Caco-2 (cell line): ENCODE results near the gene LRMDA. TPM values are rescaled to one million over a fixed set of nuclear protein-coding genes. Genes with fewer than 3 reads are reported as not detected.

Source experiments
- BruUV-seq: library from RNA; stranded (reverse); fragments of 400-500 nt; replicated peaks from 2 replicates; lab custom pipeline; 2021; lab: Mats Ljungman, UMichigan
- CTCF ChIA-PET: fragments of 300-600 bp; sonication (Branson Sonifier 250); formaldehyde crosslinking; loops from one replicate; lab custom pipeline; 2022; ENCODE audit warnings: antibody characterized with exemption; lab: Charles Lee
- POLR2A ChIA-PET: fragments of 300-600 bp; sonication (Branson Sonifier 250); formaldehyde crosslinking; loops from one replicate; lab custom pipeline; 2022; ENCODE audit warnings: antibody characterized with exemption; lab: Charles Lee
- DNase-seq, 2 experiments: peaks; one replicate each; pipeline versions ENCODE4 v3.0.0 to v3.0.0-alpha.2; 2020 to 2022
- H3K27me3 ChIP-seq: replicated peaks from 2 replicates; pipeline ENCODE4 v1.6.0; 2011; ENCODE audit warnings: low read length; ENCODE audit not compliant: control insufficient read depth, insufficient read depth
- H3K36me3 ChIP-seq: 2 replicates; pipeline ENCODE4 v1.5.1; 2011; ENCODE audit warnings: low read length; ENCODE audit not compliant: control insufficient read depth, insufficient read depth
- H3K4me1 ChIP-seq: fragments of 250-450 bp; sonication (Bioruptor Pico); 2 replicates; pipeline ENCODE4 v1.5.1; 2020; ENCODE audit warnings: mild to moderate bottlenecking
- H3K4me3 ChIP-seq: 2 replicates; pipeline ENCODE4 v1.5.1; 2011; ENCODE audit warnings: low read depth, mild to moderate bottlenecking, control low read depth, low read length
- H3K9me3 ChIP-seq: fragments of 250-450 bp; sonication (Bioruptor Pico); 2 replicates; pipeline ENCODE4 v1.5.1; 2020; ENCODE audit warnings: mild to moderate bottlenecking, moderate library complexity
- H3K27ac Mint-ChIP-seq: one replicate; pipeline ENCODE4 v1.8.0; 2022; ENCODE audit warnings: mixed read lengths; ENCODE audit not compliant: unreplicated experiment
- H3K27me3 Mint-ChIP-seq: one replicate; pipeline ENCODE4 v1.8.0; 2022; ENCODE audit warnings: mixed read lengths; ENCODE audit not compliant: insufficient read depth, unreplicated experiment
- H3K36me3 Mint-ChIP-seq: one replicate; pipeline ENCODE4 v1.8.0; 2022; ENCODE audit warnings: mild to moderate bottlenecking, mixed read lengths; ENCODE audit not compliant: insufficient read depth, unreplicated experiment
- H3K4me1 Mint-ChIP-seq: one replicate; pipeline ENCODE4 v1.8.0; 2022; ENCODE audit warnings: low read depth, mixed read lengths; ENCODE audit not compliant: unreplicated experiment
- H3K4me3 Mint-ChIP-seq: one replicate; pipeline ENCODE4 v1.8.0; 2022; ENCODE audit warnings: mild to moderate bottlenecking, moderate library complexity, mixed read lengths; ENCODE audit not compliant: unreplicated experiment
- H3K9me3 Mint-ChIP-seq: one replicate; pipeline ENCODE4 v1.8.0; 2022; ENCODE audit warnings: mixed read lengths; ENCODE audit not compliant: unreplicated experiment
- CTCF ChIP-seq, 2 experiments: fragments of 200-600 bp in 1 of 2; IDR thresholded peaks; 1 replicate in 1 of 2; 2 replicates in 1 of 2; pipeline versions ENCODE4 v1.5.1 to v1.8.0; 2011 to 2022; ENCODE audit warnings: antibody characterized with exemption in 1 of 2, control low read depth in 1 of 2, inconsistent platforms in 1 of 2, low read depth in 1 of 2, low read length in 1 of 2, mild to moderate bottlenecking in 1 of 2, moderate library complexity in 1 of 2; ENCODE audit not compliant: insufficient read depth in 1 of 2, severe bottlenecking in 1 of 2, unreplicated experiment in 1 of 2
- intact Hi-C: fragments of 100-400 bp; cut with micrococcal nuclease; formaldehyde crosslinking; loops from one replicate; pipeline ENCODE4 v1.10.0; 2022; ENCODE audit not compliant: unreplicated experiment
- total RNA-seq: library from RNA; stranded (reverse); gene quantifications from 2 replicates; pipeline ENCODE4 v1.2.3, GENCODE V29; 2022

Gene LRMDA
- total RNA-seq, 1 experiment from 2014 or later, result 18.5 TPM

- H3K4me1 Mint-ChIP-seq, result no peaks in the 10 kb centered on the region
- intact Hi-C loops, result no loop called here
- H3K36me3 Mint-ChIP-seq, result no peaks in the 10 kb centered on the region
- H3K4me3 Mint-ChIP-seq, result no peak overlapping the region
- no peaks in the 10 kb centered on the region for H3K27me3 ChIP-seq
- CTCF ChIA-PET, result no interaction called here
- H3K9me3 ChIP-seq, result no peaks in the 10 kb centered on the region
- H3K36me3 ChIP-seq, result no peaks in the 10 kb centered on the region
- H3K9me3 Mint-ChIP-seq, result no peaks in the 10 kb centered on the region
- no peaks in the 10 kb centered on the region for H3K27me3 Mint-ChIP-seq
- no TSS peak for BruUV-seq
- no peaks in the 10 kb centered on the region for H3K4me1 ChIP-seq
- POLR2A ChIA-PET, result interaction anchor here (0.6 kb wide), 1 partner anchor 11 kb away, joined by 5 read pairs; no protein-coding TSS in a partner anchor
- H3K27ac Mint-ChIP-seq, result no peak overlapping the region
- H3K4me3 ChIP-seq, result no peak overlapping the region
- TF ChIP-seq CTCF (IDR thresholded peaks at IDR 0.05; ENCODE audit: insufficient read depth in 1 of 2, low read depth in 1 of 2, low read length in 1 of 2, severe bottlenecking in 1 of 2, unreplicated experiment in 1 of 2), result no peak
- no peak for DNase-seq
Measured at GRCh38 chr10:75672111-75672671, 240.8 kb downstream of the LRMDA start.

GRCh38 chr10:75672842-75673241 lies 241.4 kb downstream of the LRMDA start:
- no TSS peak for BruUV-seq
- ChIA-PET CTCF (no interaction called here), POLR2A (interaction anchor here (0.6 kb wide), 1 partner anchor 10 kb away, joined by 5 read pairs; no protein-coding TSS in a partner anchor)
- Histone ChIP-seq H3K9me3 (no peaks in the 10 kb centered on the region), H3K27me3 (no peaks in the 10 kb centered on the region), H3K36me3 (no peaks in the 10 kb centered on the region), H3K4me3 (no peak overlapping the region), H3K4me1 (no peaks in the 10 kb centered on the region)
- intact Hi-C loops, result no loop called here
- Mint-ChIP-seq H3K4me1 (no peaks in the 10 kb centered on the region), H3K36me3 (no peaks in the 10 kb centered on the region), H3K9me3 (no peaks in the 10 kb centered on the region), H3K27ac (no peak overlapping the region), H3K4me3 (no peak overlapping the region), H3K27me3 (no peaks in the 10 kb centered on the region)
- no peak for TF ChIP-seq CTCF (IDR thresholded peaks at IDR 0.05; ENCODE audit: insufficient read depth in 1 of 2, low read depth in 1 of 2, low read length in 1 of 2, severe bottlenecking in 1 of 2, unreplicated experiment in 1 of 2)
- DNase-seq, result no peak

- no TSS peak for BruUV-seq
- DNase-seq, result no peak
- Mint-ChIP-seq H3K27ac (no peak overlapping the region), H3K4me3 (no peak overlapping the region), H3K9me3 (no peaks in the 10 kb centered on the region), H3K27me3 (no peaks in the 10 kb centered on the region), H3K36me3 (no peaks in the 10 kb centered on the region), H3K4me1 (no peaks in the 10 kb centered on the region)
- no peak for TF ChIP-seq CTCF (IDR thresholded peaks at IDR 0.05; ENCODE audit: insufficient read depth in 1 of 2, low read depth in 1 of 2, low read length in 1 of 2, severe bottlenecking in 1 of 2, unreplicated experiment in 1 of 2)
- no peaks in the 10 kb centered on the region for H3K27me3 ChIP-seq
- POLR2A ChIA-PET, result no interaction called here
- intact Hi-C loops, result no loop called here
- H3K4me1 ChIP-seq, result no peaks in the 10 kb centered on the region
- CTCF ChIA-PET, result no interaction called here
- no peaks in the 10 kb centered on the region for H3K36me3 ChIP-seq
- H3K4me3 ChIP-seq, result no peak overlapping the region
- no peaks in the 10 kb centered on the region for H3K9me3 ChIP-seq
Measured at GRCh38 chr10:75677541-75677940, 246.1 kb downstream of the LRMDA start.
